HL-60 (cell line): ENCODE measurements around the gene TRIM67.
"Not testable (repeated sequence)": the region's sequence is repeated elsewhere in the genome, so short reads cannot be mapped to it uniquely, and the experiment has no call there.

Experiments used
- DNase-seq, 2 experiments: peaks; one replicate each; pipeline ENCODE4 v3.0.0-alpha.2; 2010 to 2020; ENCODE audit warnings: low read depth in 1 of 2, low spot score in 1 of 2
- H3K27ac ChIP-seq: fragments of 250-450 bp; sonication (Bioruptor Pico); replicated peaks from 2 replicates; pipeline ENCODE4 v1.5.1; 2020; ENCODE audit warnings: mild to moderate bottlenecking, moderate library complexity
- H3K27me3 ChIP-seq: fragments of 250-450 bp; sonication (Bioruptor Pico); 2 replicates; pipeline ENCODE4 v1.5.1; 2021; ENCODE audit warnings: mild to moderate bottlenecking, moderate library complexity; ENCODE audit not compliant: insufficient read depth, poor library complexity, severe bottlenecking
- H3K4me3 ChIP-seq: replicated peaks from 2 replicates; pipeline ENCODE4 v1.5.1; 2011; ENCODE audit warnings: mild to moderate bottlenecking, control low read depth, low read length; ENCODE audit not compliant: insufficient read depth
- CTCF ChIP-seq: IDR thresholded peaks from one replicate; pipeline ENCODE4 v1.5.1; 2011; ENCODE audit warnings: low read length, control low read depth, inconsistent platforms; ENCODE audit not compliant: insufficient read depth
- GABPA ChIP-seq: IDR thresholded peaks from 2 replicates; pipeline ENCODE4 v1.6.1; 2012; ENCODE audit warnings: low read depth
- POLR2AphosphoS5 ChIP-seq: IDR thresholded peaks from 2 replicates; pipeline ENCODE4 v1.6.1; 2012; ENCODE audit warnings: low read depth
- REST ChIP-seq: IDR thresholded peaks from 2 replicates; pipeline ENCODE4 v1.6.1; 2012; ENCODE audit warnings: low read depth; ENCODE audit not compliant: insufficient replicate concordance
- SPI1 ChIP-seq: IDR thresholded peaks from 2 replicates; pipeline ENCODE4 v1.6.1; 2012; ENCODE audit warnings: low read depth, mild to moderate bottlenecking, borderline replicate concordance

The TRIM67 gene

GRCh38 chr1:231125972-231126580 is 35.8 kb upstream of the TRIM67 start:
- no peak for DNase-seq
- H3K27ac ChIP-seq: no peak overlapping the region
- no peaks in the 10 kb centered on the region for H3K27me3 ChIP-seq
- TF ChIP-seq POLR2AphosphoS5 (no peak), GABPA (no peak), CTCF (no peak), REST (no peak), SPI1 (no peak)
- no peak overlapping the region for H3K4me3 ChIP-seq

GRCh38 chr1:231127106-231127505 is 34.8 kb upstream of the TRIM67 start:
- not testable (repeated sequence) for H3K27ac ChIP-seq, H3K4me3 ChIP-seq

GRCh38 chr1:231128471-231128870 is 33.4 kb upstream of the TRIM67 start:
- H3K27ac ChIP-seq, H3K4me3 ChIP-seq, H3K27me3 ChIP-seq, DNase-seq: not testable (repeated sequence)

More at GRCh38 chr1:231127106-231127505, 34.8 kb upstream of the TRIM67 start:
- DNase-seq, H3K27me3 ChIP-seq: not testable (repeated sequence)

GRCh38 chr1:231130544-231130943 is 31.3 kb upstream of the TRIM67 start:
- Histone ChIP-seq H3K27ac (no peak overlapping the region), H3K27me3 (no peaks in the 10 kb centered on the region), H3K4me3 (no peak overlapping the region)
- TF ChIP-seq GABPA: no peak
- no peak for TF ChIP-seq CTCF
- no peak for TF ChIP-seq POLR2AphosphoS5
- no peak for DNase-seq

- DNase-seq, H3K27ac ChIP-seq: not testable (repeated sequence)
Measured at GRCh38 chr1:231132591-231132990, 29.3 kb upstream of the TRIM67 start.

GRCh38 chr1:231134624-231135023 is 27.2 kb upstream of the TRIM67 start:
- no peak for DNase-seq
- Histone ChIP-seq H3K27ac (no peak overlapping the region), H3K27me3 (no peaks in the 10 kb centered on the region), H3K4me3 (no peak overlapping the region)
- TF ChIP-seq GABPA (no peak), SPI1 (no peak), POLR2AphosphoS5 (no peak), CTCF (no peak), REST (no peak)

More at GRCh38 chr1:231132591-231132990, 29.3 kb upstream of the TRIM67 start:
- H3K4me3 ChIP-seq, H3K27me3 ChIP-seq: not testable (repeated sequence)
